ENCODE results near the gene FADS2. TPM values are rescaled to one million over a fixed set of nuclear protein-coding genes. Genes with fewer than 3 reads are reported as not detected.

The FADS2 gene
- total RNA-seq, 4 donors from 2014 or later: 7.8 to 40.1 (median 16.2) TPM

GRCh38 chr11:61905067-61905696, 77.1 kb downstream of the FADS2 start:
- no peak for ATAC-seq (ENCODE audit: low FRiP score)
- no peak for TF ChIP-seq CTCF (IDR thresholded peaks at IDR 0.05)
- DNase-seq (ENCODE audit: low spot score): no peak

- no peak for TF ChIP-seq CTCF (IDR thresholded peaks at IDR 0.05)
- DNase-seq (ENCODE audit: low spot score) (no peak), ATAC-seq (ENCODE audit: low FRiP score) (no peak)
Measured at GRCh38 chr11:61905801-61906521, 77.9 kb downstream of the FADS2 start.

DNA sequence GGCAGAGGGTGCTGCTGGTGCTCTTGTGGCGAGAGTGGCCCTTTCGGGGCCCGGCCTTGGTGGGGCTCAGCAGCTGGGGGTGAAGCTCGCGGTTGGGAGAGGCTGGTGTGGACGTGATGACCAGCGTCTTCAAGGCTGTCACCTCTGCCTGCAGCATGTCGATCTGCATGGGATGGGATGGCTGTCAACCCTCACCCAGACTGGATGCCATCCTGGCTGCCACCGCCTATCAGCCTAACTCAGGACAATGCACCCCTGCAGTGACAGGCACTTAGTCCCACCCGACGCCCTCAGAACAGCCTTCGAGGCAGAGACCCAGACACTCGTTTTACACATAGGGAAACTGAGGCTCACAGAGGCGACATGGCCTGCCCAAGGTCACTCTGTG, 78.4 kb downstream of the FADS2 start:
- ATAC-seq (ENCODE audit: low FRiP score) (no peak), DNase-seq (ENCODE audit: low spot score) (no peak)
- no peak for TF ChIP-seq CTCF (IDR thresholded peaks at IDR 0.05)

DNA sequence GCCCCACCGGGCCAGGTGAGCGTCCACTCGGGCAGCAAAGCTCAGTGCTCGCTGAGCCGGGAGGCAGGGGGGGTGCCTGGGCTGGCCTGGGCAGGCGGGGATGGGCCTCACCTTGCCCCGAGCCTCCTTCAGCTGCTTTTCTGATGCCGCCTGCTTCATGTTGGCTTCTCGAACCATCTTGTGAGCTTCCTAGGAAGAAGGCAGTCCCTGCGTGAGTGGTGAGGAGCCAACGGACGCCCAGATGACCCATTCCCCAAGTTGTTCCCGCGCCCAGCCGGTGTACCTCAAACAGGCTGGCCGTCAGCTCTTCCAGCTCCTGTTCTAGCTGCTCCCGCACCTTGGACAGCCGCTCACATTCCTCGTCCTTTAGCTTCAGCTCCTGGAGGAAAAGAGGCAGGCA, 79.2 kb downstream of the FADS2 start:
- no peak for TF ChIP-seq CTCF (IDR thresholded peaks at IDR 0.05)
- DNase-seq (ENCODE audit: low spot score) (no peak), ATAC-seq (ENCODE audit: low FRiP score) (no peak)

DNA sequence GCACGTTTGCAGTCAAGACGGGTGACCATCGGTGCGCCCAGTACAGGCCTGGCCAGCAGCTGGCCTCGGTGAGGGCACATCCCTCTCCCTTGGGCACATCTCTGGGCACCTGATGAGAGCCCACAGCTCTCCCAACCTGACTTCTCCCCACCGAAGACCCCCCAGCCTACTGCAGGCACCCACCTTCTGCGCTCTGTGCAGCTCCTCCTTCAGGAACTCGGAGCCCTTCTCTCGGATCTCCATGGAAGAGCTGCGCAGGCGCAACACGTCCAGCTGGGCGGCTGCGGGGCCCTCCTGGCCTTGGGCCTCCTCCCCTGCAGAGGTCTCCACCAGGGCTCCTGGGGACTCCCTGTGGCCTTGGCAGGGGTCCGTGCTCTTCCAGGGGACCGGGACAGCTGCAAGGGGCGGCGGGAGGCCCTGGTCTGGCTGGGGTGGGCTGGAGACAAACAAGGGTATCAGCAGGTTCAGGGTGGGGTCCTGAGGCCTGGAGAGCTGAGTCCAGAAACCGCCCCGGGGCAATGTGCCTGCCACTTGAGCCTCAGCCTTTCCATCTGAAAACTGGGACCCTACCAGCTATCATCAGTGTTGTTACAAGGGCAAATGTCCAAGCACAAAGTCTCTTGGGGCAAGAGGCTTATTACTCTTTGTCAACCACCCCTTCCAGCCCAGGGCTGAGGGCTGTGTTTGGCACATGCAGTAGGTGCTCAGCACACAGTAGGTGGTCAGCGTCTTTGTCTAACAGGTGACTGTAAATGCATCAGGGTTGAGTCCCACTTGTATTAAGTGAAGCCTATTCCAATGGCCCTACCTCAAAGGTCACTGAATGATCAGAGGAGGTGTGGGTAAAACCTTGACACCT, 80.0 kb downstream of the FADS2 start:
- no peak for TF ChIP-seq CTCF (IDR thresholded peaks at IDR 0.05)
- ATAC-seq (ENCODE audit: low FRiP score) (no peak), DNase-seq (ENCODE audit: low spot score) (no peak)

DNA sequence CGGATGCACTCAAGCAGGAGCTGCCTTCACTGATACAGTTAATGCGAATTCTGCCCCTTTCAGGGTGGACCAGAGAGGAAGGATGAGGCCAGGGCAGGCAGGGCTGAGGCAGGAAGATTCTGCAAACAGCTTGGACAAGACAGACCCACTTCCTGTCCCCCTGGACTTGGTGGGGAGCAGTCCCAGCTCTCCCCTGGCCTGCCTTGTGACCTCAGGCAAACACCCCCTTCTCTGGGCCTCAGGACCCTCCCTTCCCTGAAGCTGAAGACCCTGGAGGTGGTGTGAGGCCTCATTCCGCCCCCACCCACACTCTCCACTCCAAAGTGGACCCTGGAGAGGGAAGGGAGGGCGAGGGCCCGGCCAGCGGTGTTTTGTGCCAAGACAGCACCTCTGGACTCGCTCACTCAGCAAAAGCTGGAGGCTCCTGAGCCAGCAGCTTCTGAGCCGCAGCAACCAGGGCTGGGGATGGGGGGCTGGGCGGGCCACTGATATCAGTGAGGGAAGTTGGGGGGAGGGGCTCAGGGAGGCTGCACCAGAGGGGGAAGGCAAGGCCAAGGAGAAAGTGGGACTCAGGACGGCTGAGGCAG, 80.7 kb downstream of the FADS2 start:
- peak; percentile 30 for ATAC-seq (ENCODE audit: low FRiP score)
- DNase-seq (ENCODE audit: low spot score): no peak
- TF ChIP-seq CTCF (IDR thresholded peaks at IDR 0.05): no peak

All from omental fat pad (tissue), 4 donors.